Activated CD4-positive, alpha-beta T cell treated with anti-CD3 and anti-CD28 coated beads, Interleukin-2, amount 50 U/mL, for 4 hours (primary cell): ENCODE results near the gene ZNF526.

Source experiments
- DNase-seq, 2 experiments: peaks; one replicate each; pipeline ENCODE4 v3.0.0-alpha.2; 2020

Gene ZNF526, protein sequence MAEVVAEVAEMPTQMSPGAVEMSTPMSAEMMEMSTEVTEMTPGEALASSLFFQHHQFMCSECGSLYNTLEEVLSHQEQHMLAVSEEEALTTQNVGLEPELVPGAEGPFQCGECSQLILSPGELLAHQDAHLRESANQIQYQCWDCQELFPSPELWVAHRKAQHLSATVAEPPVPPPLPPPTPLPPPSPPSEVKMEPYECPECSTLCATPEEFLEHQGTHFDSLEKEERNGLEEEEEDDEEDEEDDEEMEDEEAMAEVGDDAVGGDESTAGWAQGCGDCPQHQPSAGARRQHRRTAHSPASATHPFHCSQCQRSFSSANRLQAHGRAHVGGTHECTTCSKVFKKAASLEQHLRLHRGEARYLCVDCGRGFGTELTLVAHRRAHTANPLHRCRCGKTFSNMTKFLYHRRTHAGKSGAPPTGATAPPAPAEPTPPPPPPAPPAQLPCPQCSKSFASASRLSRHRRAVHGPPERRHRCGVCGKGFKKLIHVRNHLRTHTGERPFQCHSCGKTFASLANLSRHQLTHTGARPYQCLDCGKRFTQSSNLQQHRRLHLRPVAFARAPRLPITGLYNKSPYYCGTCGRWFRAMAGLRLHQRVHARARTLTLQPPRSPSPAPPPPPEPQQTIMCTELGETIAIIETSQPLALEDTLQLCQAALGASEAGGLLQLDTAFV

DNA sequence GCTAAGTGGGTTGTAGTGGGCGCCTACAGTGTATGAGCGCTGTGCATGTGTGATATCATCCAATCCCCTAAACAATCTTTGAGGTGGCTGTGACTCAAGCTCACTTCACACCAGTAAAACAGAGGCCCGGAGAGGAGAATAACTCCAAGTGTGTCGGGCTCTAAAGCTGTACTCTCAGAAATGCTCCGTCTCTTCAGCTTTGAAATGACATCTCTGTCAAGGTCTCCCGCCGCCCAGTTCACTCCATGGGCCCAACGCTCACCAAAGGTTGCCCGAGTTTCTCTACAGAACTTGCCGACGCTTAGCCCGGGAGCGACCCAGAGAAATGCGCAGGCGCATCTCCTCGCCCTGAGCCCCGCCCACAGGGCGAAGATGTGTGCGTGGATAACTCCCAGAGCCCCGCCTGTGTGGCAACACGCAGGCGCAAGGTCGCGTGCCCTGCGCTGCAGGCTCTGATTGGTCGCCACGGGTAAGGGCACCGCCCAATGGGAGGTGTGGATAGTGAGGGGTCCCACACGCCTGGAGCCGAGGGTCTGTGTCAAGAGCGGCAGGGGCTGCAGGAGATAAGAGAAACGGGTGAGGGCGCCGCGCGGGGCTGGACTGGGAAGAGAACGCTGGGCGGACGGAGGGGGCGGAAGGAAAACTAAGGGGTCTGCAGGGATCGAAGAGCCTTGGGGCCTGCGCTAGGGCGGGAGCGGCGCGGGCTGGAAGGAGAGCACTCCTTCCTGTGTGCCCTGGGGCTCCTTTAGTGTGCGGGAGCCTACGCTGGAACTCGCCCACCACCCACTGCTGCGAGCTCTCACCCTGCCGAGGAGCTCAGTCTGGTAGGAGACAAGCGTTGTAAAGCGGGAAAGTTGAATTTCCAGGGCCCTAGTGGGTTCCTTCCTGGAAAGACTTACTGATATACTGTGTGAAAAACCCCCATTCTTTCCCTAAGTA lies at the start of gene ZNF526:
Gene ZNF526 (plus strand): TSS at position 501 of the 939 bp plus-strand sequence. CDS start 4,092 bp downstream, outside the sequence.
- DNase-seq = peak; percentile 93 to 95

- DNase-seq = no peak
These were observed 49.4 kb upstream of the ZNF526 start for GRCh38 chr19:42170715-42171114.

- DNase-seq = no peak
These were observed 47.9 kb upstream of the ZNF526 start for GRCh38 chr19:42172261-42172660.

DNA sequence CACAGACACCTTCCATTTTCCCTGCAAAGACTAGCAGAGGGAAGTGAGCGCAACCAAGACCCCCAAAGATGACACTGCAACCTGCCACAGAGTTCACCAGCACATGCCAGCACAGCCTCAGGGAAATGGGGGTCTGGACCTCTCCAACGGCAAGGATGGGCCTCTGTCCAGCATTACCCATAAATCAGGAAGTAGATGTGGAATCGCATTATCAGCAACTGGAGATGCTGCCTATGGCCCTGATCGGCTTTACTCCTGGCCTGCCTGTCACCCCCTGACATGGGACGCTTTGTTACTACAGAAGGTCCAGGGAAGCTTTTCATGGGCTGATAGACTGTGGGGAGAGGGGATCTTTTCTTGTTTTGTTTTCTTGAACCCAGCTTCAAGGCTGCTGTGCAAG lies 46.4 kb upstream of the ZNF526 start:
- DNase-seq = no peak

DNA sequence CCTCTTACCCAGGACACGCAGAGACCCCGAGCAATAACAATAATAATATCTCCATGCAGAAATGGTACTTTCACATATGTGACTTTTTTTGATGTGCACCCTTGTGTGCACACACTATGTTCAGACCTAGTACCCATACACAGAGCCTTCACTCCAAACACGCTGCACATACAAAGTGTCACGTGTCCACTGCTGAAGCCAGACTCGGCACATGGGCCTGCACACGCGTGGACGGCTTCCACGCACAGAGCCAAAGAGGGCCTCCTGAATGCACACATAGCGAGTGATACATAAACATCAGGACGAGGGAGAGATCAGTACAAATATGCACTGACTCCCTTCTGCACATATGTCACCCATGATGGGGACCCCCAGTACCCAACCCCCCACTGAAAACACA lies 45.9 kb upstream of the ZNF526 start:
- no peak for DNase-seq

DNA sequence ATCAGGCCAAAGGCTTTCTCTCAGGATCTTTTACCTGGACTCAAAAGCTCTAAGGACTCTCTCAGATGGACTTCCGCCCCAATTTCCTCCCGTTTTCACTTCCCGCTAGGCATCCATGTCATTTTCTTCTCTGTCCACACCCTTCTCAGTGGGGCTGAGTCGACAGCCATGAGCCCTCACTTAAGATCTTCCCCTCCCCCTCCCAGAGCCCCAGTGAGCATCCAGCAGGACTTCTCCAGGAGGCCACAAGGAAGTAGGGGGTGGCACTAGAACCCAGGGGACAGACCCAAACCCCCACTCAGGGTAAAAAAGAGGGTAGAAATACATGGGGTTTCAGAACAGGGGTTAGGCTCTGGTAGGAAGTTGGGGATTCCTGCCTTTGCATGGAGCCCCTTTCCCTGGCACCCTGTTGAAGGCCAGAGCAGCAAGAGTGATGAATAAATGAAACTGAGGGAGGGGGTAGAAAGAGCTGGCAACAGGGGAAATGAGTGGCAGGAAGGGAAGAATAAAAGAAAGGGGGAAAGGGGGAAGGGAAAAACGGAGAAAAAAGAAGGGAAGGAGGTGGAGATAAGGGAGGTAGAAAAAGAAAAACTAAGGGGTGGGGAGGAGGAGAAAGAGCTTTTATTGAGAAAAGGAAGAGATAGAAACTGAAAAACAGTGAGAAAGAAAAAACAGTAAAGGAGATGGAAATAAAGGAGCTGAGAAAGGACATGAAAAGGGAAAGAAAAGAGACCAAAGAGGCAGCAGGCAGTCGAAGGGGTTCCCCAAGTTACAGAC lies 45.0 kb upstream of the ZNF526 start:
- no peak for DNase-seq

- DNase-seq = no peak
These were observed 44.0 kb upstream of the ZNF526 start for GRCh38 chr19:42175952-42176648.

GRCh38 chr19:42176649-42176989 lies 43.5 kb upstream of the ZNF526 start:
- DNase-seq = no peak

DNA sequence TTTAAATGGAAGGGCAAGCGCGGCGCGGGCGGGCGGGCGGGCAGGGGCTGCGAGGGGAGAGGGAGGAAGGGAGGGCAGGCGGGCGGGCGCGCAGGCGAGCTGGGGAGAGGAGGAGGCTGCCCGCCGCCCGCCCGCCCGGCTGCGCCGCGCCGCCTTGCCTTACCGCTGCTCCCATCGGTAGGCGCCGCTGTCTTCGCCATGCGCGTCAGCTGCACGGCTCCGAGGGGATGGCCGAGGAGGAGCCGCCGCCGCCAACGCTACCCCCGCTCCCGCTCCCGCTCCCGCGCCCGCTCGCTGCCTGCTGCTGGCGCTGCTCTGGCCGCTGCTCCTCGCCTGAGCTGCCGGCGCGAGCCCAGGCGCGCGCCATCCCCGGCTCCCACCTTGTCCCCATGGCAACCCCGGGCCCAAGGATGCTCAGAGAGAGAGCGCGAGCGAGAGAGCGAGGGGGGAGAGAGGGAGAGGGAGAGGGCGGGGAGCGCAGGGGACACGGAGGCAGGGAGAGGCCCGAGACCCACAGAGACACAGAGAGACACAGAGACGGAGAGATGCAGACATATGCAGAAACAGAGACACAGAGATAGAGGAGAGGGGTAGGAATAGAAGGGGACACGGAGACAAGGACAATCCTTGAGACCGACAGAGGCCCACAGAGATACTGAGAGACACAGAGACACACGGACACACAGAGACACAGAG lies 43.0 kb upstream of the ZNF526 start:
- peak; percentile 65 to 69 for DNase-seq

DNA sequence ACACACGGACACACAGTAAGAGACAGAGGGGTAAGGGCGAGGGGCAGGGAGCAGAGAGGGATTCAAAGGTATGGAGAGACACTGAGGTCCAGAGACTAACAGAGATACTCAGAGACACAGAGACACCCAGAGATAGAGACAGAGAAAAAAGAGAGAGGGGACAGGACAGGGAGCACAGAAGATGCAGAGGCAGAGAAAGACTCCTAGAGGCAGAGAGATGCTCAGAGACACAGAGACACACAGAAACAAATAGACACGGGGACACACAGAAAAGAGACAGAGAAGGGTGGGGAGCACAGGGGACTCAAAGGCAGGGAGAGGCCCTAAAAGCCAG lies 42.5 kb upstream of the ZNF526 start:
- no peak for DNase-seq

DNA sequence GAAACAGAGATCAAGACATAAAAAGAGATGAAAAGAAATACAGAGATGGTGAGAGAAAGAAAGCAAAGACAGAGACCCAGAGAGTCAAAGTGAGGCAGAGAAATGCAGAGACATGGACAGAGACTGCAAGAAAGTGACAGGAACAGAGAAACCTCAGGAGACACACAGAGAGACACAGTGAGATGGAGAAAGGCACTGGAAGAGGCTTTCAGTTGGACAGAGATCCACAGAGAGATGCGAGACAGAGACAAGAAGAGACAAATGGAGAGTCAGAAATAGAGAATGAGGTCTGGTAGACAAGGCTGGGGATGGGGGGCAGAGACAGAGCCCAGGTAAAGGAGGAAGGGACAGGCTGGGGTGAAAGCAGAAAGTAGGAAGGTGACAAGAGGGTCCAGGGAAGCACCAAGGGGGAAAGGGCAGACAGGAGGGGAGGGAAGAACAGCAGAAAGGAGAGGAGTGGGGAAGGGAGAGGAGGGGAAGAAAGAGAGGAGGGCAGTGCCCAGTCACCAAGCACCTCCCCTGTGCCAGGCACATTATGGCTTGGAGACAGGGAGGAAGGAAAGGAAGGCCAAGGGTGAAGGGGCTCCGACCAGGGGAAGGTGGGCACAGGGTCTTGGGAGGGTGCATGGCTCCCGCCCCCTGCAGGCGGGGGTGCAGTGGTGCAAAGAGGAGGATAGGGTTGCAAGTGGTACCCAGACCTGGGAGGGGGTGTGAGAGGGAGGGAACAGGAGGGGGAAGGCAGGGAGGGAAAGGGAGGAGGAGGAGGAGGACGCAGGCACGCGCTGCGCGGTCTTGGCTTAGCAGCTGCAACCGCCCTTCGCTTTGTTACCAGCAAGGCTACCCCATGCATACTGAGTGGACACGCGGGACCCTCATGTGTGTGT lies 41.1 kb upstream of the ZNF526 start:
- DNase-seq = no peak

DNA sequence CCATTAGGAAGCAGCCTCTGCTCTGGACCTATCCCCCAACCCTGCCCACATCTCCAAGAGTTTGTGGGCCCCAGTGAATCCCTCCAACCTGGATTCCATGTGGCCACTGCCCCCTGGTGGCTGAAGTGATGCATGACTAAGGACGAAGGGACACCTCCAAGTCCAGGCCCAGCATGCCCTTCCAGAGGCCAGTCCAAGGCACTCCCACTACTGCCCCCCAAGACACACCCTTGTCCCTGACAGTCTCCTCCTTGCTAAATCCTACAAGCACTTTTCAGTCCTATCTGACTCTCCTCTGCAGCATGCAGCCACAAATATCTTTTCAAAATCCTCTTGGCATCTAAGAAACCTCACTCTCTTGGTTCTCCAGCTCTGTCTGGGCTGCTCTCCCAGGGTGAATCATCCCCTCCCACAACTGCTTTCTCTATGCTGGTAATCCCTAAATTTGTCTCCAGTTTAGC lies 35.7 kb upstream of the ZNF526 start:
- DNase-seq = peak; percentile 63 to 64

GRCh38 chr19:42185277-42185676 lies 34.8 kb upstream of the ZNF526 start:
- no peak for DNase-seq

- DNase-seq = no peak
These were observed 31.4 kb upstream of the ZNF526 start for GRCh38 chr19:42188665-42189064.

DNA sequence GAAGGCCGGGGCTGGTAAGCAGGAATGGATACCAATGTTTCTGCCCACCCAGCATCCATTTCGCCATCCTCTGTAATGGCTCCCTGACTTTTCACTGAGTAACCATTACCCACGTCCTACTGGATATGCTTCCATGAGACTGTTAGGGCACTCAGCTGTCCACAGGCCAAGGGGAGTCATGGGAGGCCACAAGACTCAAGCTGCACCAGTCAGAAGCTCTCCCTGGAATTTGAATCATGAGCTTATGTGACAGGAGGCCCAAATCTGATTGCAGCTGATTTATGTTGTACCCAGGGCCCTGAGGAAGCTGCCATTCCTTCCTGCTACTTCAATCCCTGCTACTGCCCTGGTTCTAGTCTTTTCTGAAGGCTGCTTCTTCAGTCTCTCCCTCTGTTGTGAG lies 31.0 kb upstream of the ZNF526 start:
- no peak for DNase-seq

GRCh38 chr19:42191330-42191729 lies 28.8 kb upstream of the ZNF526 start:
- DNase-seq = no peak

DNA sequence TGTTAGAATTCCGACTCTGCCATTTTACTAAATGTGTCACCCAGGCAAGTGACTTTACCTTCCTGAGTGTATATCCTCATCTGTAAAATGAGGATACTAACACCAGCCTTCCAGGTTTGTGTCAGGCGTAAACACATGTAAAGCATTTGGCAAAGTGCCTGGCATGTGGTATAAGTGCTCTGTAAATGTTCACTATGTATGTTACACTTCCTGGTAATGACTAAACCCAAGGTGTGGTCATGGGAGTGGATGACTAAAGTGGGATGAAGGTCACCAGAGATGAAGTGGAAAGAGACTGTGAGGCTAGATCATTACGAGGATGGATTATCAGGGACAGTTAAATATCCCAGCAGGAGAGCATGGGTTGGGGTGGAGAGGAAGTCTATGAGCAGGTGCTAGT lies 28.3 kb upstream of the ZNF526 start:
- DNase-seq = no peak

GRCh38 chr19:42193294-42193693 lies 26.8 kb upstream of the ZNF526 start:
- no peak for DNase-seq

DNA sequence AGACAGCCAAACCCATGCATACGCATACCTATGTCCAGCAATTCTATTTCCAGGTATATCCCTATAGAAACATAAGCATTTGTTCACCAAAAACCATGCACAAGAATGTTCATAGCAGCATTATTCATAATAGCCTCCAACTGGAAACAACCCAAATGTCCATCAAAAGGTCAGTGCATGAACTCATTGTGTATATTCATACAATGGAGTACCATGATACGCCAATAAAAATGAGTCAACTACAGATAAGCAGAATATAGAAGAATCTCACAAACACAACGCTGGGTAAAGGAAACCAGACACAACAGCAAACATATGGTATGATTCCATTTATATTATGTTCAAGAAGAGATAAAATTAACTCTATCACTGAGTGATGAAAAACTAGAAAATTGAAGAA lies 26.4 kb upstream of the ZNF526 start:
- DNase-seq = no peak
